GM19397 (cell line): Measurements from ENCODE around the gene PARD3.

Experiments used
- ATAC-seq: cut with Tn5 transposase; IDR thresholded peaks from one replicate; pipeline ENCODE4 v1.9.1; 2021; ENCODE audit warnings: mild to moderate bottlenecking, moderate library complexity; ENCODE audit not compliant: unreplicated experiment

Gene PARD3

GRCh38 chr10:34549953-34550352, 265.1 kb downstream of the PARD3 start:
- ATAC-seq = no peak

DNA sequence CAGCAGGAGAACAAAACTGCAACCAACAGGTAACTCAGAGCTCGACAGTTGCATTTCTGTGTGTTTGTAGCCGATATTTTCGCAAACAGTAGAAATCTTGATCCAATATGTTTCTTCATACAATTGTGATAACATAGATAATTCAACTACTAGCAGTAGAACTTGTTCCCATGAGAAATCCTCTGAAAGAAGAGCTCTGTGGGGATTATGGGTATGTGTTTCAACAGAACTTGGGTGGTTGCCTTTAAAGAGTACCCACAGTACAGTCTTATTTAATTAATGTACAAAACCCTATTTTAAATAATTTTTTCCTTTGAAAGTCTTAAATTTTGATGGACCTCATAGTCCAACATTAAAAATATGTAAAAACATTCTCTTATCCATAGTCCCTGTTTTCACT, 266.1 kb downstream of the PARD3 start:
- no peak for ATAC-seq

DNA sequence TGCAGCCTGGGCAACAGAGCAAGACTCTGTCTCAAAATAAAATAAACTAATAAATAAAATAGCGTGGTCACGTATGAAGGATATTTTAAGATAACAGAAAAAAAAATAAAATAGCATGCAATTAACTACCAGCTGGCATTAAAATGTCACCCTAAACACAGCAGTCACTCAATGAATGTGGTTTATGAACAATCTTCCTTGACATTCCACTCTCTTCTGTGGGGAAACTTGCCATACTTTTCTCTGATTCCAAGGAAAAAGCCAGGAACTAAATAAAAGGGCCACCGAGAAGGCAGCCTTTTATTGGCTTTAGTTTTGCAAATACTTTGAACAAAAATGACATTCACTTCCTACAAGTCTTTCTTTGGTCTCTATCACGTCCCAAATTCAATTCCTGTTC, 266.6 kb downstream of the PARD3 start:
- no peak for ATAC-seq

GRCh38 chr10:34547695-34548094, 267.4 kb downstream of the PARD3 start:
- ATAC-seq = no peak

- no peak for ATAC-seq
Observed at GRCh38 chr10:34547291-34547690, 267.8 kb downstream of the PARD3 start.

GRCh38 chr10:34544400-34544799, 270.7 kb downstream of the PARD3 start:
- no peak for ATAC-seq

DNA sequence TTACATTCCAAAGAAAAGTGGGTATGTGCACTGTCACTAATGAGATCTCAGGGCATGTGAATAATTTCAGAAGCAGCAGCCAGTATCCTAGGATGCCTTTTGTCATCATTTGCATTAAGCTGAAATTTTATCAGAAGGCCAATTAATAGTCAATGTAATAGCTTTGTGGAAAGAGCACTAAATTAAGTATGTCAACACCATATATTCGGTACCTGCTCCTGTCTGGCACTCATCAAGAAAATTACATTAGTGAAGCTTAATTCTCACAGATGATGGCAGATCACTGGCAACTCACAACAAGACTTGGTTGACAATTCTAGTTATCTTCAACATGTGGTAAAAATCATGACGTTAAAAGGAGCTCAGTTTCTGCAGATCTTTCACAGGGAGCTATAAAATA, 271.4 kb downstream of the PARD3 start:
- no peak for ATAC-seq

GRCh38 chr10:34540492-34540891, 274.6 kb downstream of the PARD3 start:
- no peak for ATAC-seq

DNA sequence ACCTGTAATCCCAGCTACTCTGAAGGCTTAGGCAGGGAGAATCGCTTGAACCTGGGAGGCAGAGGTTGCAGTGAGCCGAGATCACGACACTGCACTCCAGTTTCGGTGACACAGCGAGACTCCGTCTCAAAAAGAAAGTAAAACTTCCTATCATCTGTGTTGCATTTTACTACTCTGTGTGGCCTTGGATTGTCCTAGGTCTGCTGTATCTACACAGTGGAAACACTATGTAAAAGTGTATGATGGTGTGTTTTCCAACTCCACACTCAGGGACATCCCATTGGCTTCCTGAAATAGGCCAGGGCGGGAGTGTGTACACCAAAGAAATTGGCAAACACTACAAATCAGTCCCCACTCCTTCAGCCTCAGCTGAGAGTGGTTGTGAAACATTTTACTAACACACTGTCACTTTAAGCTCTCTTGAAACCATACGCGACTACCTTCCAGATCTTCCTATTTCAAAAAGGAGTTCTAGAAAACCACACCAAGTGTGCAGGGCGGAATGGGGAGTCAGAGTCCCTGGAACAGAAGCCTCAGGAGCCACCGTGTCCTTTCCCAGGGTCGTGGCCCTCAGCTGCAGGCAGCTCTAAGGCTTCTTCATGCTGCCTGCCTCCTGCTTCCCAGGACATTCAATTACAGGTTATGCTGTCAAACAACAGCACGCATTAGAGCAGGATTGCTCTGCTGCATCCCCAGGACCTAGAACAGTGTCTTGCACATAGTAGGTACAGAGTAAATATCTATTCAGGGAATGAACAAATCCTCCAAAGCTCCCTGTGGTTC, 275.4 kb downstream of the PARD3 start:
- no peak for ATAC-seq

- peak; percentile 48 for ATAC-seq
Observed at GRCh38 chr10:34538281-34538829, 276.7 kb downstream of the PARD3 start.

DNA sequence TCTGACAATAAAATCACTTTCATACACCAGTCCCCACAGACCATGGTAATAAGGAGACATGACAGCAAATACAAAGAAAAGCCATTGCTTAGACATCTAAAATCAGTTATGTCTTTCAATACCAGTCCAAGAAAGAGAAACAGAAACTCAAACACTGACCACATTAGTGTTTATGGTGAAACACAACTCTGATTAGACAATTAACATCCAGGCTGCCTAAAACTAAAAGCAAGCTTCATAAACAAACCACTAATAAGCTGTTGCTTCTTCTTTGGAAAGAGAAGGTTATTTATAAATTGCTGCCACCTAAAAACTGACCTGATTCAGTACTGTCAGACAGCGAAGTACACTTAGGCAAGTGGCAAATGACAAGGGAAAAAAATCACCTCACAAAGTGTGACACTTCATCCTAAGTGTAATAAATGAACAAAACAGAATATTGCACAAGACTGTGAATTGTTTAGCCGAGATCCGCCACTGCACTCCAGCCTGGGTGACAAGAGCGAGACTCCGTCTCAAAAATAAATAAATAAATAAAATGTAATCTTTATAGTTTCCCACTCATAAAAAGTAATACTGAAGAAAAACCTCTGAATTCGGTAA, 277.4 kb downstream of the PARD3 start:
- ATAC-seq = peak; percentile 65

GRCh38 chr10:34535872-34536271, 279.2 kb downstream of the PARD3 start:
- no peak for ATAC-seq

DNA sequence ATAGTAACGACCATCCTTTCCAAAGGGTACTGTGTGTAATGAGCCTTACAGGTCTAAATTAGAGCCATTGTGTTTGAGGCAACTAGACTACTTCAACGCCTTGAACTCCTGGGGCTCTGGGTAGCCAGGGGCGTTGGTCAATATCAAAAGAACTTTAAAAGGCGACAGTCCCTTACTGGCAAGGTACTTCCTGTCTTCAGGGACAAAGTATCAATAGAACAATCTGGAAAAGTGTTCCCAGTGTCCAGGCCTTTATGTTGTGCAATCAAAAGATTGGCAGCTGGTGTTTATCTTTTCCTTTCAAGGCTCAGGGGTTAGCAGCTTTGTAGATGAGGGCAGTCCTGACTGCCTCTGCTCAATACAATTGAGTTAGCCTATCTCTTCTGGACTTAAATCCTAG, 284.3 kb downstream of the PARD3 start:
- no peak for ATAC-seq

GRCh38 chr10:34528320-34528719, 286.8 kb downstream of the PARD3 start:
- ATAC-seq = no peak

DNA sequence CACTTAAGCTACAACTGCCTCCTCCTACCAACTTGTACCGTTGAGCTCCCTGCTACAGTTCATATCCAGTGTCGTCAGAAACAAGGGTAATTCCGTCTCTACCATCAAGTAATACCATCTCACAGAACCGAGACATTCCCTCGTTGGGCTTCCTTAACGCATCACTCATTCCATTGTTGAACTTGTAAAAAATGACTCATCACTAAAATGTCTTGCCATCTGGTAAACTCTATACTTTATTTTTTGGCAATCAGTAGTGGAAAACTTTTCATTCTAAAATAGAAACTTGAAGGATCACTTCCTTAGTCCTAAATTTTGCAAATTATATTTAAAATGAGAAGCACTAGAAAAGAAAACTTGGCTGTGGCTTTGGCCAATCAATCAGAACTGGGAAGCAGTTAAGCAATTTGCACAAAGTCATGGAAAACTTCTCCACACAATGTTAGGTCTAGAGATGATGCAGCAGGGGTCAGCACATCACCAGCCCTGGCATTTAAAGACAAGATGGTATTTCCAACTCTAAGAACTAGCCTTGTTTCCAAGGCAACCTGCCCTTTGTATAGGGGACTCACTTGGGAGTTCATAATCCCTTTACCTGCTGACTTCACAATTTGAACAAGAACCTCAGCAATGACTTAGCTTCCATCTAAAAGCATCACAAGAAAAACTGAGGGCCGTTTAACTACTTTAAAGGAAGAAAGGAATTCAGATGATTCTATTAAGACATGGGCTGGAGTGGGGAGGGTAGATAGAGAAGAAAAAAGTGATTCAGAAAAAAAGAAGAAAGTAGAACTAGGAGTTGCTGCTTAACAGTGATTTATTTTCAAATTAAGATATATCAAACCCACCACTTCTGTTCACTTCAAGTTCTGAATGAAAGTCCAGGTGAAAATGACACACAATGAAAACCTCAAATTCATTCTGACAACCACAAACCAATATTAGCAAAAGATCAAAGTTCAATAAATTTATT, 288.1 kb downstream of the PARD3 start:
- ATAC-seq = no peak

- no peak for ATAC-seq
Observed at GRCh38 chr10:34526186-34526585, 288.9 kb downstream of the PARD3 start.

DNA sequence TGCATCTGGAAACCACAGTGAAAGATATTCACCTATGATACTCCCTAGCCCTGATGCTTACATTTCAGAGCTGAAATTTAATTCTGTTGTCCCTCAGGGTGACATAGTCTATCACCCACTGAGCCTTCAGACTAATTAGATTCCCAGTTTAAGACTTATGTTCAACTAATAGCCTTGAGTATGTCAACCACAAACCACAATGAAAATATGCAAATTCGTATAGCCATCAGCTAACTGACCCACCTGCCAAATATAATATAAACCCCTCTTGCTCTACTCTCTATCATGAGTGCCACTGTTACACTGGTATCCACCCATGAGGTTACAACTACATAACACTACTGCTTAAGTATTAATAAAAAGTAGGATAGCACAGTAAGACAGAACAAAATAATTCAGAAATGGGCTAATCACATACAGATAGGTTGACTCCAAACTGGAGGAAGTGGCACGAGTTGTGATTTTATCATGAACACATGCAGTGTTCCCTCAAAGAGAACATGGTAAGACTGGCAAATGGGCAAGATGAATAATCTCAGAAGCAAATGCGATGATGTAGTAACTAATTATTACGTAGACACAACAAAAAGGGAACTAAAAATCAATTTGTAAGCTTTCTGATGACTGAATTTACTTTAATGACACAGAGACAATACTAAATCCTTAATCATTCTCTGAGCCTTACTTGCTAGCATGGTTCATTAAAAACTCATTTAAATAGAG, 290.6 kb downstream of the PARD3 start:
- ATAC-seq = peak; percentile 46

- ATAC-seq = no peak
Observed at GRCh38 chr10:34523017-34523767, 291.9 kb downstream of the PARD3 start.

DNA sequence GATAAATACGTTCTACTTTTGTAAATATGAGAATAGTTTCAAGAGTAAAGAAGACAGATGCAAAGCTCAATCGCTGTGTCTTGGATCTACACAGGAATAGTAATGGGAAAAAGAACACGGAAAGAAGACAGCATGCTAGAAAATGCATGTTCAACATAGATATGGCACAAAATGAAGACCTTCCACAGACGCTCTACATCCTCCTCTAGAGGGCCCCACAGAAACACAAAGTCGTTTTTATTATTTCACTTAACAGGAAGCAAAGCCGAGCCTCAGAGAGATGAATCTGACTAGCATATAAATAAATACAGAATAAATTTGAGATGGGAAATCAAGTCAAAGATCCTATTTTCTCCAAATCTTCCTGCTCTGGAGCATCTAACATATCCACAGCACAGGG, 292.6 kb downstream of the PARD3 start:
- no peak for ATAC-seq

- no peak for ATAC-seq
Observed at GRCh38 chr10:34520510-34520909, 294.6 kb downstream of the PARD3 start.
